NCI-H526 treated with DMSO at 0.1 percent for 48 hours (cell line): ENCODE measurements around the gene NKX2-1.
A peak's percentile ranks its signal among the peaks of the same experiment; 100 is the strongest.
"Not testable (repeated sequence)": the region's sequence is repeated elsewhere in the genome, so short reads cannot be mapped to it uniquely, and the experiment has no call there.

Experiments used
- DNase-seq: peaks from one replicate; lab custom pipeline; 2025; lab: John Stamatoyannopoulos, UW

Gene NKX2-1

DNA sequence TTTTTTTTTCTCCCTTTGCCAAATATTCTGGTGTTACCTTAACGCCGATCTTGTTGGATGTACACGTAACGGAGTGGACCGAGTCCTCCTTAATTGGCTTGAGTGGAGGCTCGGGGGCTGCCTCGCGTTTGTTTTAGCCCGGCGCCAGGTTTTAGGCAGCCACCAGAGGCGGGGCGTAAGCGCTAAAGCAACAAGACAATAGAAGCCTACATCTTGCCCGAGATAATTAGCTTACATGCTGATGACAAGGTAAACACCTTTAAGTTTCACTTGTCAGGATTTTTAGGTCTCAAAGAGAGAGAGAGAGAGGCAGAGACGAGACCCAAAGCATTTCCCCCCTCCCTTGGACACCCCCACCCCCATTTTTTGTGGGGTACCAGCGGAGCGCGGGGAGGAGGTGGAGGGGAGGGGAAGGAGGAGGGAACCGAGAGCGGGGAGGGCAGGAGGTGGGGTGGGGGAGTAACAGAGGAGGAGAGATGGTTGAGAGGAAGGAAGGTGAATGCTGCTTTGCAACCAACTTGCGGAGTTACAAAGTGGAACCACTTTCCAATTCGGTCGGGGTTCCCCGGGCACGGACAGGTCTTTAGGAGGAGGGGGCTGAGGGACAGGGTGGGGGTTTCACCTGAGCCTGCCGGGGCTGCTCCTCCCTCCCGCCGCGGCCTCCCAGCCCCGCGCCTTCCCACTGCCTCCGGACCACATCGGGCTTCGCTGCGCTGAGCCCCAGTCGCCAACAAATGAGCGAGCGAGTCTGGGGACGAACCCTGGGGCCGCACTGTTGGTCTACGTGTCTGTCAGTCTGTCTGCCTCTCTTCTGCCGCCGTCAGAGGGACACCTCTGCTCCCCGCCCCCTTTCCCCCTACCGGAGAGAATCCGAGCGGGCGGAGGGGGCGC lies at the start of gene NKX2-1:
NKX2-1 (minus strand) TSS at position 802 of the 891 bp plus-strand sequence; CDS start at position 699, 103 bp downstream.
- DNase-seq: no peak

DNA sequence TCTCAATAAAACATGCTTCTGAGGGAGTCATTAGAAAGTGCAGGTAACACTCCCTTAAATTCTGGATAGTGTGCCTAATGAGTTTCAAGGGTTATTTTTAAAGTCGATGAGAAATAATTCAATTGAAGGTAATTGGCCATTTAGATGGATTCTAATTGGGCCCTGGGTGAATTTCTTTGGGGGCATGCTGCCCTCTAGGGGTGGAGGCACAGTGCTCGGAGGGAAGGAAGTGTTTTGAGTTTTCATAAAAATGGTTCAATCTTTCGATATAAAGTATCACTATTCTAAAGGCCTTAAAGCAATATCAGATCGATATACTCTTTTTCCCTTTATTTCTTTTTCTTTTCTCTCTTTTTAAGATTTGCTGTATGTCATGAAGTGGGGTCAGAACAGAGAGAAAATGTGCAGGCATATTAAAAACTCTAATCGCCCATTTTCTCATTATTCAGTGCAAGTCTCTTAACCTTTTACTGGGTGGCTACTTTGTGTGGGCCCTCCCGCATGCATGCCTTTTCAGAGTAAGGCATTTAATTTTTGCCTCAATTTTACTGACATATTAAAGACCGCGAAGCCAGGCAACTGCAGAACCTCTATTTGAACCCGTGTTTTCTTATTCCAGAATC lies 36.9 kb upstream of the NKX2-1 start:
- peak; percentile 6 for DNase-seq

GRCh38 chr14:36555998-36556743 lies 36.1 kb upstream of the NKX2-1 start:
- peak; percentile 8 for DNase-seq

DNA sequence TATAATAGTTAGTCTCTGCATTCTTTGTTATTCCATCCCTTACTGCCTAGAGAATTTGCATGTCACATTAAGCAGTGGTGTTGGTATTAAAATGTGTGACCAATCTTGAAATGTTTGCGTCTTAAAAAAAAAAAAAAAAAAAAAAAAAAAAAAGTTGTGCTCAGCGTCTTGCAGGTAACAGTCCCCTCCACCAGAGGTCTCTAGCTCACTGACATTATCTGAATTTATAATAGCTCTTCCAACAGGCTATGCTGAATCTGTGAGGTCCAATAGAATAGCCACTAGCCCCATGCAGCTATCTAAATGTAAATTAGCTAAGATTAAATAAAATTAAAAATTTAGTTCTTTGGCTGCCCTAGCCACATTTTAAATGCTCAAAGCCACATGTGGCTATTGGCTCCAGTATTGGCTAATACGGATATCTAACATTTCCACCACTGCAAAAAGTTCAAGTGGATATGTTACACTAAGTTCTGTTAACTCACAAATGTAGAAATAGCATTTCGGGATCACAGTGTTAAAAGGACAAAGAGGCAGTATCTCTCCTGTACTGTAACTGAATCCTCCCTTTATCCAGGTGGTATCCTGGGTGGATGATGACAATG lies 33.7 kb upstream of the NKX2-1 start:
- DNase-seq: peak; percentile 42

GRCh38 chr14:36550899-36551298 lies 30.9 kb upstream of the NKX2-1 start:
- no peak for DNase-seq

DNA sequence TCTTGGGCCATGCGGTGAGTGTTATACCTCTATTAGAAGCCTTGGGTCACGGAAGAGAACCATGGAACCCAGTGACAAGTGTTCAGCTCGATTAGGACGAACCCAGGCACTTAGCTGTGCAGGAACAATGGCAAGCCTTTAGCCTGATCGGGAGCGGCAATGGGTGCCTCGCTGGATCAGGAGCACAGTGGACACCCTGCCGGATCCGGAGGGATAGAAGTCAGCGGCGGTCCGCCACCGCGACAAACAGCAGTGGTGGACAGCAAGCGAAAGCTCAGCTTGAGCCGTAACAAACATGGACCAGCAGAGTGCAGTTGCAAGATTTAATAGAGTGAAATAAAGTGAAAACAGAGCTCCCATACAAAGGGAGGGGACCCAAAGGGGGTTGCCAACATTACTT lies 24.2 kb upstream of the NKX2-1 start:
- not testable (repeated sequence) for DNase-seq

DNA sequence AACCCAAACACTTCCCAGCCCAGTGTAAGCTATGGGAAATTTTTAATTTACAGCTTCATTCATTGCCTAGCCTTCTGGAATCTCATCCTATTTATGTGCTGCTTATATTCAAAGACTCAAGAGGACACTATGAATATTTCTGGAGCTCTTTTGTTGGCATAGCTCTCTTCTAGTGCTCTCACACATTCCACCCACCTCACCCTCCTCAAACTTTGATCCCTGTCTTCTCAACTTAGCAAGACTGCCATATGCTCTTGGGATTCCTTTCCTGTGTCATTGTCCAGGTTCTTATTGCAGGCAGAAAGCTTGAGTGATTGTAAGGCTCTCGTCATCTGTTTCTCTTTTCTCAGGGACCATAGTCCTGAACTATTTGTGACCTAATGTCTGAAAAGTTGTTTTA lies 18.0 kb upstream of the NKX2-1 start:
- no peak for DNase-seq

- DNase-seq: no peak
Measured at GRCh38 chr14:36529062-36529461, 9.0 kb upstream of the NKX2-1 start.

- DNase-seq: no peak
Measured at GRCh38 chr14:36525746-36526099, 5.7 kb upstream of the NKX2-1 start.

- DNase-seq: peak; percentile 52
Measured at GRCh38 chr14:36524874-36525745, 5.1 kb upstream of the NKX2-1 start.

- no peak for DNase-seq
Measured at GRCh38 chr14:36524220-36524837, 4.3 kb upstream of the NKX2-1 start.

DNA sequence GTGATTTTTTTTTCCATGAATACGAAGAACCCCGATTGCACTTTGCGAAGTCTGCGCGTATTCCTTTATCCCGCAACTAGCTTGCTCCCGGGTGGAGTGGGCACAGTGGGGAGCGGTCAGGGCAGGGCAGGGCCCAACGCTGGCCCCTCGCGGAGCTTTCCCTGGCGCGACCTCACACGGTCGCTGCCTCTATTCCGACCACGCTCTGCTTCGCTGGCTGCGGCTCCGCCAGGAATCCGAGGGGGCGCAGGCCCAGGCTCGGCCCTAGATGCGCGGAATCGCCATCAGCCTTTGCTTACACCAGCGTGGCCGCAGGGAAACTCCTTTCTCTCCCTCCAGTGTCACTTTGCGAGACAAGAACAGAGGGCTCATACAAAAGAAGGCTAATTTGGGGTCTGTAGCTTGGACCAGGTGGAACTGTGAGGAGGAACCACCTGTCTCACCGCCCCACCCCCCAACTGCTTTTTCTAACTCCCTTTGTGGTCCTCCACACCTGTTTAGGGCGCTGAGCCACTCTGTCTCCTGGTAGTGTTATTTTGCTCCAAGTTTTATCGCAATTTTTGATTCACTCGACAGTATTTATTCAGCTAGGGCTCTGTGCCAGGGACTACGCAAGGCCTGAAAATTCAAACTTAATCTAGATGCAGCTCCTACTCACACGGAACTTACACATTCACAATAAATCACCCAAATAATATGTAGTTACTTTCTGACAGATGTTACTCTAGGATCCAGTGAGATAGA lies 3.1 kb upstream of the NKX2-1 start:
- no peak for DNase-seq

- no peak for DNase-seq
Measured at GRCh38 chr14:36522347-36522971, 2.4 kb upstream of the NKX2-1 start.

GRCh38 chr14:36521598-36522345 lies 1.7 kb upstream of the NKX2-1 start:
- no peak for DNase-seq

- DNase-seq: peak; percentile 33
Measured at GRCh38 chr14:36520601-36521525, 831 bp upstream of the NKX2-1 start.

GRCh38 chr14:36518586-36519430 lies 1.2 kb downstream of the NKX2-1 start:
- DNase-seq: no peak

GRCh38 chr14:36518031-36518585 lies 1.9 kb downstream of the NKX2-1 start:
- no peak for DNase-seq
